ENCODE data around the gene F7.

F7 gene

GRCh38 chr13:113064534-113065405 is 40.8 kb upstream of the F7 start:
- Histone ChIP-seq H3K79me2 (ENCODE audit: insufficient read depth, low read depth) (no peaks in the 10 kb centered on the region), H3K36me3 (ENCODE audit: insufficient read depth) (no peaks in the 10 kb centered on the region), H3K27ac (no peak overlapping the region), H3K9ac (no peak overlapping the region), H2AFZ (ENCODE audit: low read depth) (no peak overlapping the region), H3K4me2 (no peak overlapping the region), H3K27me3 (ENCODE audit: insufficient read depth, low read depth) (no peaks in the 10 kb centered on the region), H3K4me3 (IDR thresholded peaks at IDR 0.05; ENCODE audit: insufficient read depth, low read depth, low read length) (no peak overlapping the region), H3K4me1 (ENCODE audit: low read depth, poor library complexity, severe bottlenecking) (no peaks in the 10 kb centered on the region), H4K20me1 (ENCODE audit: insufficient read depth) (no peaks in the 10 kb centered on the region)
- TF ChIP-seq, protein P1, sequence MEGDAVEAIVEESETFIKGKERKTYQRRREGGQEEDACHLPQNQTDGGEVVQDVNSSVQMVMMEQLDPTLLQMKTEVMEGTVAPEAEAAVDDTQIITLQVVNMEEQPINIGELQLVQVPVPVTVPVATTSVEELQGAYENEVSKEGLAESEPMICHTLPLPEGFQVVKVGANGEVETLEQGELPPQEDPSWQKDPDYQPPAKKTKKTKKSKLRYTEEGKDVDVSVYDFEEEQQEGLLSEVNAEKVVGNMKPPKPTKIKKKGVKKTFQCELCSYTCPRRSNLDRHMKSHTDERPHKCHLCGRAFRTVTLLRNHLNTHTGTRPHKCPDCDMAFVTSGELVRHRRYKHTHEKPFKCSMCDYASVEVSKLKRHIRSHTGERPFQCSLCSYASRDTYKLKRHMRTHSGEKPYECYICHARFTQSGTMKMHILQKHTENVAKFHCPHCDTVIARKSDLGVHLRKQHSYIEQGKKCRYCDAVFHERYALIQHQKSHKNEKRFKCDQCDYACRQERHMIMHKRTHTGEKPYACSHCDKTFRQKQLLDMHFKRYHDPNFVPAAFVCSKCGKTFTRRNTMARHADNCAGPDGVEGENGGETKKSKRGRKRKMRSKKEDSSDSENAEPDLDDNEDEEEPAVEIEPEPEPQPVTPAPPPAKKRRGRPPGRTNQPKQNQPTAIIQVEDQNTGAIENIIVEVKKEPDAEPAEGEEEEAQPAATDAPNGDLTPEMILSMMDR (conservative IDR thresholded peaks at IDR 0.05; ENCODE audit: low read depth, low read length): no peak

- H3K79me2 ChIP-seq (ENCODE audit: insufficient read depth, low read depth): no peaks in the 10 kb centered on the region
- H3K36me3 ChIP-seq (ENCODE audit: insufficient read depth): no peaks in the 10 kb centered on the region
- no peaks in the 10 kb centered on the region for H3K27me3 ChIP-seq (ENCODE audit: insufficient read depth, low read depth)
- no peak overlapping the region for H3K4me2 ChIP-seq
- H3K9ac ChIP-seq: no peak overlapping the region
- no peaks in the 10 kb centered on the region for H3K4me1 ChIP-seq (ENCODE audit: low read depth, poor library complexity, severe bottlenecking)
- H3K27ac ChIP-seq: no peak overlapping the region
- TF ChIP-seq, protein P1 (conservative IDR thresholded peaks at IDR 0.05; ENCODE audit: low read depth, low read length): no peak
- H4K20me1 ChIP-seq (ENCODE audit: insufficient read depth): no peaks in the 10 kb centered on the region
- no peak overlapping the region for H3K4me3 ChIP-seq (IDR thresholded peaks at IDR 0.05; ENCODE audit: insufficient read depth, low read depth, low read length)
- H2AFZ ChIP-seq (ENCODE audit: low read depth): no peak overlapping the region
Observed at GRCh38 chr13:113065406-113066141, 40.0 kb upstream of the F7 start.

- H3K9ac ChIP-seq: no peak overlapping the region
- H3K27me3 ChIP-seq (ENCODE audit: insufficient read depth, low read depth): no peaks in the 10 kb centered on the region
- no peak overlapping the region for H3K27ac ChIP-seq
- H3K4me1 ChIP-seq (ENCODE audit: low read depth, poor library complexity, severe bottlenecking): no peaks in the 10 kb centered on the region
- no peak overlapping the region for H3K4me2 ChIP-seq
- H4K20me1 ChIP-seq (ENCODE audit: insufficient read depth): no peaks in the 10 kb centered on the region
- no peaks in the 10 kb centered on the region for H3K79me2 ChIP-seq (ENCODE audit: insufficient read depth, low read depth)
- H2AFZ ChIP-seq (ENCODE audit: low read depth): no peak overlapping the region
- H3K36me3 ChIP-seq (ENCODE audit: insufficient read depth): no peaks in the 10 kb centered on the region
- TF ChIP-seq, protein P1 (conservative IDR thresholded peaks at IDR 0.05; ENCODE audit: low read depth, low read length): no peak
- H3K4me3 ChIP-seq (IDR thresholded peaks at IDR 0.05; ENCODE audit: insufficient read depth, low read depth, low read length): no peak overlapping the region
Observed at GRCh38 chr13:113066142-113066455, 39.5 kb upstream of the F7 start.

DNA sequence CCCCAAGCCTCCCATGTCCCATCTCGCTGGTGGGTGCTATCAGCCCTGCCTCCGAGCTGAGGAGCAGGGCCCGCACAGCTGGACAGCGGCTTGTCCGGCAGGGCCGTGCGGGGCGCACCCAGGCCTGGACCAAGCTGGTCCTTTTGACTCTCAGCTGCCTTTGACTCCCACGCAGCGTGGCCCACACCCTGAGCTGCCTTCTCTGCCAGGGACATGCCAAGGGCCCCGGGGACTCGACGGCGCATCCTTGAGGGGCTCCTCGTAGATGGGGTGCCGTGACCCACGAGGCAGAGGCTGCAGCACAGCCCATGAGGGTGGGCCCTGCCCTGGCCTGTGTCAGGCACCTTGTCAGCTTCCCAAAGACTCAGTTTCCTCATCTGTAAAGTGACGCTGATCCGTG is 38.8 kb upstream of the F7 start:
- Histone ChIP-seq H3K4me2 (no peak overlapping the region), H2AFZ (ENCODE audit: low read depth) (no peak overlapping the region), H3K4me3 (IDR thresholded peaks at IDR 0.05; ENCODE audit: insufficient read depth, low read depth, low read length) (no peak overlapping the region), H4K20me1 (ENCODE audit: insufficient read depth) (no peaks in the 10 kb centered on the region), H3K27ac (no peak overlapping the region), H3K27me3 (ENCODE audit: insufficient read depth, low read depth) (no peaks in the 10 kb centered on the region), H3K79me2 (ENCODE audit: insufficient read depth, low read depth) (no peaks in the 10 kb centered on the region), H3K36me3 (ENCODE audit: insufficient read depth) (no peaks in the 10 kb centered on the region), H3K4me1 (ENCODE audit: low read depth, poor library complexity, severe bottlenecking) (no peaks in the 10 kb centered on the region), H3K9ac (no peak overlapping the region)
- TF ChIP-seq, protein P1 (conservative IDR thresholded peaks at IDR 0.05; ENCODE audit: low read depth, low read length): no peak

Measured in KMS-11 (cell line).